GM21786 (cell line): ENCODE measurements around the gene SPO11.

Experiments used
- ATAC-seq: cut with Tn5 transposase; IDR thresholded peaks from one replicate; pipeline ENCODE4 v1.9.1; 2021; ENCODE audit not compliant: unreplicated experiment

SPO11 gene

GRCh38 chr20:57309544-57310115, 20.0 kb upstream of the SPO11 start:
- ATAC-seq, result no peak

DNA sequence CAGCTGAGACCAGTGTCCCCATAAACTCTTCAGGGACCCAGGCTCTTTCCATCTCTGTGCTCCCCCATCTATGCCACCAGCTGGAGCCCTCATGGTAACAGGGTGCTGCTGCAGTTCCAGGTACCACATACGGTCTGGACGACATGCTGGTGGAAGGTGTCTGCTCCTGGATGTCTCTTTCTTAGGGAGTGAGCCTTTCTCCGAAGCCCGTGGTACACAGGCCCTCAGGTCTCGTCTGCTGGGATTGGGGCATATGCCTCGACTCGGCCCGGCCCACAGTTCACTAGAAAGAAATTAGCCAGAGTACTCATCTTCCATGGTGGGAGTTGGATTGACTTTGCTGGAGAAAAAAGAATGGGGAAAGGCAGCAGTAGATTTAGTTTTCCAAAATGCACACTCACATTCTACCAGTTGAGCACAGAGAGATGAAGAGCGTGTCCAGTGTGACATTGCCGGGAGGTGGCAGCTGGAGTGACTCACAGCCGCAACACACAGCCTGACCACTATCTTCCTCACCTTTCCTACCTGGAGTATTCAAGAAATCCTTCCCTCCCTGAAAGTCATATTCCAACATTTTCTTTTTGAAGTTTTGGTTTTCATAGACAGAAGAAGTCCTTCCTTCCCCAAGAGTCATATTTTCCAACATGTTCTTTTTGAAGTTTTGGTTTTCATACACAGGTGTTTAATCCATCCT, 18.6 kb upstream of the SPO11 start:
- ATAC-seq, result no peak

GRCh38 chr20:57312138-57312537, 17.5 kb upstream of the SPO11 start:
- no peak for ATAC-seq

- no peak for ATAC-seq
Measured at GRCh38 chr20:57313230-57313629, 16.4 kb upstream of the SPO11 start.

- ATAC-seq, result no peak
Measured at GRCh38 chr20:57313951-57314350, 15.7 kb upstream of the SPO11 start.

GRCh38 chr20:57315083-57315975, 14.3 kb upstream of the SPO11 start:
- no peak for ATAC-seq

- ATAC-seq, result no peak
Measured at GRCh38 chr20:57315976-57316480, 13.6 kb upstream of the SPO11 start.

DNA sequence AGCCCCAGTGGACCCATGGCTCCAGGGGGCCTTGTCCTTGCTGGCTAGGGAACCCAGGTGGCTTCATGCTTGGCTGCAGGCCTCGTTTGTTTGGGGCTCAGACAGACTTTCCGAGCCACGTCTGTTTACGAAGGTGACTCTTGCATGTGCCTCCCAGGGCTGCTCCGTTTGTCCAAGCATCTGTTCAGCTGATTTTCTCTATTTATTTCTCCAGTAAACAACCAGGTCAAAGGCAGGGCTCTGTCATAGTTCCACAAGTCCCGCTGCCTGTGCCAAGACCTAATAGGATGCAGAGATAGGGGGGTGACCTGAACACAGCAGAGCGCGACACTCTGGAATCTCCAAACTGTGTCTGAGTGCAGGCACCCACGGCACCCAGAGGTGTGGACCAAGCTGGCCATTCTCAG, 12.8 kb upstream of the SPO11 start:
- no peak for ATAC-seq

- ATAC-seq, result no peak
Measured at GRCh38 chr20:57317316-57317788, 12.3 kb upstream of the SPO11 start.

- no peak for ATAC-seq
Measured at GRCh38 chr20:57317789-57318371, 11.7 kb upstream of the SPO11 start.

DNA sequence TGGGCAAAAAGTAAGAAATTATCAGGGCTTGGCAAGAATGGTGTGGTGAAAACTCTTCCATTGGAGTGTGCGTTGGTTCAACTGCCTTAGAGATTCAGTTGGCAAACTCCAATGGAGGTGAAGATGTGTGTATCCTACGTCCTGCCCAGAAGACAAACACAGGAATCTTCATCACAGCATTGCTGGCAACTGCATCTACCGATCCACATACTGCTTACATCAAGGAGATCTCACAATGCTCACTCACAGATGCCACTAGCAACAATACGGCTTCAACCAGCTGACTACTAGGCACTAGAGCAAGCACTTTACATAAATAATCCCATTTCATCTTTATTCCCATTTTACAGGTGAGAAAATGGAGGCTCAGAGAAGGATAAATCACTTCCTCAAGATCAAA, 10.0 kb upstream of the SPO11 start:
- ATAC-seq, result no peak

GRCh38 chr20:57320358-57320757, 9.2 kb upstream of the SPO11 start:
- no peak for ATAC-seq

GRCh38 chr20:57321142-57321541, 8.5 kb upstream of the SPO11 start:
- ATAC-seq, result no peak

DNA sequence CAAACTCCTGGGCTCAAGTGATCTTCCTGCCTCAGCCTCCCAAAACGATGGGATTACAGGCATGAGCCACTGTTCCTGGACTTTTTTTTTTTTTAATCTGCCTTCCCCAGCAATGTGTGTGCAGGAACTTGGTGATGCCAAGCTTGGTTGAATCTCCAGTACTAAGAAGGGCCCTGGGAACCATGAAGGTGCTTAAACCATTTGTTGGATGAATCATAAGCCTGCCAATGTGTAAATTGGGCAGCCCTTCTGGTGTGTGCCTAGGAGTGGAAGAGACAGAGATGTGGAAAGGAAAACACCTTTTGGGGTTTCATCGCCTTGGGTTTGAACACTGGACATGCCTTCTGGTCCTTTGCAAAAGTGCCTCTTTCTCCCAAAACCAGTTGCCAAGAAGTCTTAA, 7.1 kb upstream of the SPO11 start:
- no peak for ATAC-seq

- ATAC-seq, result peak; percentile 71
Measured at GRCh38 chr20:57323034-57323433, 6.6 kb upstream of the SPO11 start.

GRCh38 chr20:57325632-57326356, 3.8 kb upstream of the SPO11 start:
- no peak for ATAC-seq

GRCh38 chr20:57326667-57327455, 2.7 kb upstream of the SPO11 start:
- ATAC-seq, result no peak

GRCh38 chr20:57327820-57328219, 1.8 kb upstream of the SPO11 start:
- ATAC-seq, result no peak

- no peak for ATAC-seq
Measured at GRCh38 chr20:57330998-57331397, 1.4 kb downstream of the SPO11 start.
